Bronchus fibroblast of lung (primary cell): ENCODE results near the gene TUBA3C. TPM values are rescaled to one million over a fixed set of nuclear protein-coding genes. Genes with fewer than 3 reads are reported as not detected.

Experiments used
- total RNA-seq: library from RNA; depleted of rRNA; stranded (reverse); fragments of >200 nt; gene quantifications from 2 replicates; pipeline ENCODE4 v1.2.3, GENCODE V29; 2015

The TUBA3C gene
- total RNA-seq, result not detected in 2 replicates

DNA sequence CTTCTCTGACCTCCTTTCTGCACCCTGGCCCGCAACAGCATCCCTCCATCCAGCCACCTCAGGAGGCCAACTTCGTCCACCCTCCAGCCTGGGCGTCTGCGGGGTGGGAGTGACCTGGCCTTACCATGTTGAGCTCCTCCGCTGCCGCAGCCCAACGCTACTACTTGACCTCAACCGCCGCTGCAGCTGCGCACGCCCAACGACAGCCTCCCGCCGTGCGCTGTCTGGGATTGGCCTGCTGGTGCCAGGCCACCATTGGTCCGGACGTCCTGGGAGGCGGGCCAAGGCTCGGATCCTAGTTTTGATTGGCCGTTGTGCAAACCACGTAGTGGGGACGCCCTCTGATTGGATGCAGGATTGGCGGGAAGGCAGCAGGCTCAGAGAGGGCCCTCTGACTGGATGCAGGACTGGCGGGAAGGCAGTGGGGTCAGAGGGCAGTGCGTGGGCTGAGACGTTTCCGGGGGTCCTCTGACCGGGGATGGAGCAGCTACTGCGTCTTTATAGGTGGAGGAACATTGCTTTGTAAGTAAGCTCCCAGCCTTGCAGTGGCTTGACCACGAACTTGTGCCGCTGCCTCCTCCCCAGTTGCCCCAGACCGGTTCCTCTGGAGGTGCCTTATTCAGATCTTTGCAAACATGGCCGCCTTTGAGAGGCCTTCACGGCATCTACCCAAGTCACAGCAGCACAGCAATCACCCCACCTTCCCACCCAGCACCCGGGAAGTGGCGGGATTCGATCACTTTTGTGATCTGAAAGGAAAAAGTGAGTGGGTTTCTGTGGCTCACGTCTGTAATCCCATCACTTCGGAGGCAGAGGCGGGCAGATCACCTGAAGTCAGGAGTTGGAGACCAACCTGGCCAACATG, at the start of gene TUBA3C:
TUBA3C (minus strand) TSS at position 204 of the 865 bp plus-strand sequence; CDS start at position 127, 77 bp downstream.

